Thyroid gland (tissue), 4 donors: Measurements from ENCODE around the gene LIN37.

Experiments
- POLR2A ChIP-seq, 2 donors: fragments of 450-650 bp; IDR thresholded peaks; one replicate each; pipeline ENCODE4 v1.6.1; 2017; ENCODE audit warnings: antibody characterized with exemption in 2 of 2, mild to moderate bottlenecking in 2 of 2, moderate library complexity in 1 of 2
- TF ChIP-seq, protein P1 (sequence below), 6 experiments: fragments of 200-600 bp in 3 of 6; fragments of 450-650 bp in 3 of 6; sonication (generic) in 3 of 6; IDR thresholded peaks; one replicate each; pipeline ENCODE4 v1.5.1; 2016 to 2019; ENCODE audit warnings: antibody characterized with exemption in 6 of 6, mild to moderate bottlenecking in 2 of 6, inconsistent platforms in 1 of 6, moderate library complexity in 1 of 6

DNA sequence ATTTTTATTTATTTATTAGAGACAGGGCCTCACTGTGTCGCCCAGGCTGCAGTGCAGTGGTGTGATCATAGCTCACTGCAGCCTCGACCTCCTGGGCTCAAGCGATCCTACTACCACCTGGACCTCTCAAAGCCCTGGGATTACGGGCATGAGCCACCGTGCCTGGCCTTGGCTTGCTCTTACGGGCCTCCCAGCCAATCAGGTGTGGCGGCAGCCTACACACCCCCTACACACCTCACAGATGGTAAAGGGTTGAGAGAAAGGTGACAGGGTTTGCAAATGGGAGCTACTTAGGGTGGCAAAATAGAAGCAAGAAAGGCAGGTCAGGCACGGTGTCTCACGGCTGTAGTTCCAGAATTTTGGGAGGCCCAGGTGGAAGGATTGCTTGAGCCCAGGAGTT is 45.0 kb upstream of the LIN37 start:
- TF ChIP-seq, protein P1, sequence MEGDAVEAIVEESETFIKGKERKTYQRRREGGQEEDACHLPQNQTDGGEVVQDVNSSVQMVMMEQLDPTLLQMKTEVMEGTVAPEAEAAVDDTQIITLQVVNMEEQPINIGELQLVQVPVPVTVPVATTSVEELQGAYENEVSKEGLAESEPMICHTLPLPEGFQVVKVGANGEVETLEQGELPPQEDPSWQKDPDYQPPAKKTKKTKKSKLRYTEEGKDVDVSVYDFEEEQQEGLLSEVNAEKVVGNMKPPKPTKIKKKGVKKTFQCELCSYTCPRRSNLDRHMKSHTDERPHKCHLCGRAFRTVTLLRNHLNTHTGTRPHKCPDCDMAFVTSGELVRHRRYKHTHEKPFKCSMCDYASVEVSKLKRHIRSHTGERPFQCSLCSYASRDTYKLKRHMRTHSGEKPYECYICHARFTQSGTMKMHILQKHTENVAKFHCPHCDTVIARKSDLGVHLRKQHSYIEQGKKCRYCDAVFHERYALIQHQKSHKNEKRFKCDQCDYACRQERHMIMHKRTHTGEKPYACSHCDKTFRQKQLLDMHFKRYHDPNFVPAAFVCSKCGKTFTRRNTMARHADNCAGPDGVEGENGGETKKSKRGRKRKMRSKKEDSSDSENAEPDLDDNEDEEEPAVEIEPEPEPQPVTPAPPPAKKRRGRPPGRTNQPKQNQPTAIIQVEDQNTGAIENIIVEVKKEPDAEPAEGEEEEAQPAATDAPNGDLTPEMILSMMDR (IDR thresholded peaks at IDR 0.05): no peak
- no peak for TF ChIP-seq POLR2A (IDR thresholded peaks at IDR 0.05)
